Thymus (tissue), 11 donors: ENCODE results near the gene RERE. TPM values are rescaled to one million over a fixed set of nuclear protein-coding genes. Genes with fewer than 3 reads are reported as not detected.
"Not testable (repeated sequence)": the region's sequence is repeated elsewhere in the genome, so short reads cannot be mapped to it uniquely, and the experiment has no call there.

Source experiments
- DNase-seq, 9 donors: peaks; one replicate each; pipeline ENCODE4 v3.0.0-alpha.2; 2013; ENCODE audit warnings: low spot score in 9 of 9, low read depth in 6 of 9, missing footprints in 1 of 9
- H3K27ac ChIP-seq, 2 donors: one replicate each; pipeline ENCODE4 v1.5.1; 2013; ENCODE audit warnings: control low read depth in 1 of 2, low read depth in 1 of 2, low read length in 1 of 2, mild to moderate bottlenecking in 1 of 2, moderate library complexity in 1 of 2
- H3K27me3 ChIP-seq, 2 donors: one replicate each; pipeline ENCODE4 v1.5.1; 2013; ENCODE audit warnings: low read length in 1 of 2; ENCODE audit not compliant: control insufficient read depth in 2 of 2, insufficient read depth in 1 of 2
- H3K36me3 ChIP-seq, 2 donors: one replicate each; pipeline ENCODE4 v1.5.1; 2013; ENCODE audit warnings: low read length in 1 of 2, mild to moderate bottlenecking in 1 of 2, moderate library complexity in 1 of 2; ENCODE audit not compliant: control insufficient read depth in 2 of 2, insufficient read depth in 2 of 2
- H3K4me1 ChIP-seq, 2 donors: one replicate each; pipeline ENCODE4 v1.5.1; 2013; ENCODE audit warnings: low read length in 2 of 2; ENCODE audit not compliant: control insufficient read depth in 2 of 2, insufficient read depth in 2 of 2
- H3K4me3 ChIP-seq, 2 donors: one replicate each; pipeline ENCODE4 v1.5.1; 2013; ENCODE audit warnings: low read length in 2 of 2, control low read depth in 1 of 2, mild to moderate bottlenecking in 1 of 2
- H3K9me3 ChIP-seq, 2 donors: one replicate each; pipeline ENCODE4 v1.5.1; 2013; ENCODE audit warnings: low read length in 1 of 2, mild to moderate bottlenecking in 1 of 2; ENCODE audit not compliant: control insufficient read depth in 2 of 2, insufficient read depth in 1 of 2
- WGBS: extraction: QIAGEN DNeasy Blood & Tissue Kit; methylation state at CpG from one replicate; pipeline ENCODE4 v1.1.7; 2013; 5-methylcytosine and 5-hydroxymethylcytosine counted together
- polyA plus RNA-seq: library from polyadenylated mRNA; stranded (reverse); fragments of 200-250 nt; gene quantifications from one replicate; pipeline ENCODE4 v1.2.3, GENCODE V29; 2013
- total RNA-seq: library from RNA; stranded (reverse); fragments of 120-200 nt; gene quantifications from one replicate; pipeline ENCODE4 v1.2.4, GENCODE V29; 2013
- donor health status: healthy.

RERE gene
- total and polyA plus RNA-seq, 2 donors: 22.9 to 37.7 TPM

GRCh38 chr1:8595941-8596340 is 221.5 kb downstream of the RERE start:
- Histone ChIP-seq H3K27ac (no peak overlapping the region), H3K27me3 (no peaks in the 10 kb centered on the region), H3K4me1 (peaks cover 6 to 18% of the 10 kb centered on the region in 2 donors), H3K9me3 (peaks cover 0 to 8% of the 10 kb centered on the region in 2 donors), H3K36me3 (peaks cover 0 to 2% of the 10 kb centered on the region in 2 donors), H3K4me3 (no peak overlapping the region)
- 94% methylated on average over 1 of the region's 1 CpG for WGBS
- DNase-seq: no peak

- Histone ChIP-seq H3K4me1 (peaks cover 6 to 24% of the 10 kb centered on the region in 2 donors), H3K36me3 (peaks cover 0 to 2% of the 10 kb centered on the region in 2 donors), H3K4me3 (no peak overlapping the region), H3K27me3 (no peaks in the 10 kb centered on the region), H3K27ac (no peak overlapping the region), H3K9me3 (peaks cover 0 to 8% of the 10 kb centered on the region in 2 donors)
- no peak for DNase-seq
Observed at GRCh38 chr1:8595332-8595731, 222.1 kb downstream of the RERE start.

- H3K27ac ChIP-seq, H3K27me3 ChIP-seq, H3K4me3 ChIP-seq, H3K36me3 ChIP-seq, H3K9me3 ChIP-seq, DNase-seq: not testable (repeated sequence)
- peaks cover 6 to 18% of the 10 kb centered on the region in 2 donors for H3K4me1 ChIP-seq
- WGBS: 98% methylated on average over 3 of the region's 3 CpGs
Observed at GRCh38 chr1:8593292-8593691, 224.1 kb downstream of the RERE start.

GRCh38 chr1:8591569-8591968 is 225.9 kb downstream of the RERE start:
- DNase-seq: no peak
- no peak overlapping the region for H3K4me3 ChIP-seq
- H3K27ac ChIP-seq: no peak overlapping the region
- peaks cover 0 to 8% of the 10 kb centered on the region in 2 donors for H3K9me3 ChIP-seq
- no peaks in the 10 kb centered on the region for H3K36me3 ChIP-seq
- peaks cover 6 to 15% of the 10 kb centered on the region in 2 donors for H3K4me1 ChIP-seq
- no peaks in the 10 kb centered on the region for H3K27me3 ChIP-seq
- 98% methylated on average over 5 of the region's 5 CpGs for WGBS

GRCh38 chr1:8590721-8591351 is 226.6 kb downstream of the RERE start:
- H3K9me3 ChIP-seq: peaks cover 0 to 8% of the 10 kb centered on the region in 2 donors
- H3K36me3 ChIP-seq: no peaks in the 10 kb centered on the region
- H3K4me1 ChIP-seq: peaks cover 6 to 15% of the 10 kb centered on the region in 2 donors
- no peak overlapping the region for H3K4me3 ChIP-seq
- WGBS: 29% methylated on average over 6 of the region's 6 CpGs
- peak in 6 of 9 donors; percentile 23 to 59 (median 35) for DNase-seq
- no peaks in the 10 kb centered on the region for H3K27me3 ChIP-seq
- H3K27ac ChIP-seq: peak overlapping the region; percentile 52 to 83

- no peaks in the 10 kb centered on the region for H3K36me3 ChIP-seq
- 91% methylated on average over 4 of the region's 4 CpGs for WGBS
- H3K9me3 ChIP-seq: peaks cover 0 to 8% of the 10 kb centered on the region in 2 donors
- no peak for DNase-seq
- no peaks in the 10 kb centered on the region for H3K27me3 ChIP-seq
- no peak overlapping the region for H3K27ac ChIP-seq
- H3K4me1 ChIP-seq: peaks cover 6 to 15% of the 10 kb centered on the region in 2 donors
- H3K4me3 ChIP-seq: no peak overlapping the region
Observed at GRCh38 chr1:8589571-8589970, 227.9 kb downstream of the RERE start.

- H3K4me3 ChIP-seq: no peak overlapping the region
- H3K27me3 ChIP-seq: no peaks in the 10 kb centered on the region
- WGBS: 73% methylated on average over 5 of the region's 5 CpGs
- DNase-seq: no peak
- H3K36me3 ChIP-seq: no peaks in the 10 kb centered on the region
- no peaks in the 10 kb centered on the region for H3K9me3 ChIP-seq
- no peak overlapping the region for H3K27ac ChIP-seq
- H3K4me1 ChIP-seq: peaks cover 6 to 15% of the 10 kb centered on the region in 2 donors
Observed at GRCh38 chr1:8587784-8588183, 229.7 kb downstream of the RERE start.

GRCh38 chr1:8586438-8586837 is 231.0 kb downstream of the RERE start:
- Histone ChIP-seq H3K4me1 (peaks cover 3 to 12% of the 10 kb centered on the region in 2 donors), H3K4me3 (no peak overlapping the region), H3K27me3 (no peaks in the 10 kb centered on the region), H3K27ac (no peak overlapping the region), H3K9me3 (no peaks in the 10 kb centered on the region), H3K36me3 (no peaks in the 10 kb centered on the region)
- WGBS: 96% methylated on average over 1 of the region's 1 CpG
- no peak for DNase-seq

GRCh38 chr1:8584316-8584715 is 233.1 kb downstream of the RERE start:
- Histone ChIP-seq H3K4me1 (no peaks in the 10 kb centered on the region), H3K27ac (no peak overlapping the region), H3K9me3 (no peaks in the 10 kb centered on the region), H3K36me3 (no peaks in the 10 kb centered on the region), H3K4me3 (no peak overlapping the region), H3K27me3 (no peaks in the 10 kb centered on the region)
- 97% methylated on average over 3 of the region's 3 CpGs for WGBS
- no peak for DNase-seq
